Measurements from ENCODE around the gene IL17B. TPM values are rescaled to one million over a fixed set of nuclear protein-coding genes. Genes with fewer than 3 reads are reported as not detected.

Gene IL17B
- total RNA-seq, 2 experiments from 2014 or later, result not detected

DNA sequence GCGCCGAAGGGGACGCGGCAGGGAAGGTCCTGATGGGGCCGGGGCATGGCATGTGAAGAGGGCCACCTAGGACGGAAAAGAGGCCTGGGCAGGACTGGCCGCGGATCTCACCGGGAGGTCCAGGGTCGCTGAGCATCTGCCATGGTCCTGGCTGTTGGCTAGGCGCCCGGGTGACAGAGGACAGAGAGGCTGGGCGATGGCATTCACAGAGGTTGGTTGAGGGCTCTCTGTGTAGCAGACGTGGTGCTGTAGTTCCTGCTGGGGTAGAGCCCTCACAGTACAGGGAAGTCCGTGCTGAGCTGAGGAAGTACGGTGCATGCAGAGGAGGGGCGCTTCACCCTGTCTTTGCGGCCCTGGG, 20.8 kb downstream of the IL17B start:
- ChIA-PET POLR2A (interaction anchor here (0.6 to 12.6 kb wide), 11 partner anchors 14 to 1711 kb away, joined by 3 to 183 read pairs (median 3); partner anchors contain the start of gene GRPEL2), CTCF (ENCODE audit: unreplicated experiment) (interaction anchor here (0.6 to 1.1 kb wide), 5 partner anchors 9 to 94 kb away, joined by 3 to 5 read pairs (median 4); no protein-coding TSS in a partner anchor)
- Histone ChIP-seq H3K27ac (ENCODE audit: low read depth, low read length, poor library complexity, severe bottlenecking) (peak overlapping the region; percentile 53), H3K79me2 (ENCODE audit: insufficient read depth, low read depth, low read length) (peaks cover 39% of the 10 kb centered on the region; the same call in 1 of the 2 replicates), H3K36me3 (ENCODE audit: insufficient read depth, low read length) (peaks cover 34% of the 10 kb centered on the region), H2AFZ (ENCODE audit: low read length) (peak overlapping the region; percentile 61; the same call in 1 of the 2 replicates), H3K4me2 (ENCODE audit: low read length) (peak overlapping the region; percentile 72), H3K4me1 (ENCODE audit: insufficient read depth, low read length, poor library complexity, severe bottlenecking) (peaks cover 20% of the 10 kb centered on the region), H3K9me2 (ENCODE audit: insufficient read depth, low read length) (no peaks in the 10 kb centered on the region), H3K4me3 (ENCODE audit: low read depth, low read length, poor library complexity, severe bottlenecking) (peak overlapping the region; percentile 94), H3K9me3 (ENCODE audit: low read length) (no peaks in the 10 kb centered on the region), H4K20me1 (ENCODE audit: insufficient read depth, low read length) (peaks cover 3% of the 10 kb centered on the region; the same call in 1 of the 2 replicates)
- TF ChIP-seq, protein P1, sequence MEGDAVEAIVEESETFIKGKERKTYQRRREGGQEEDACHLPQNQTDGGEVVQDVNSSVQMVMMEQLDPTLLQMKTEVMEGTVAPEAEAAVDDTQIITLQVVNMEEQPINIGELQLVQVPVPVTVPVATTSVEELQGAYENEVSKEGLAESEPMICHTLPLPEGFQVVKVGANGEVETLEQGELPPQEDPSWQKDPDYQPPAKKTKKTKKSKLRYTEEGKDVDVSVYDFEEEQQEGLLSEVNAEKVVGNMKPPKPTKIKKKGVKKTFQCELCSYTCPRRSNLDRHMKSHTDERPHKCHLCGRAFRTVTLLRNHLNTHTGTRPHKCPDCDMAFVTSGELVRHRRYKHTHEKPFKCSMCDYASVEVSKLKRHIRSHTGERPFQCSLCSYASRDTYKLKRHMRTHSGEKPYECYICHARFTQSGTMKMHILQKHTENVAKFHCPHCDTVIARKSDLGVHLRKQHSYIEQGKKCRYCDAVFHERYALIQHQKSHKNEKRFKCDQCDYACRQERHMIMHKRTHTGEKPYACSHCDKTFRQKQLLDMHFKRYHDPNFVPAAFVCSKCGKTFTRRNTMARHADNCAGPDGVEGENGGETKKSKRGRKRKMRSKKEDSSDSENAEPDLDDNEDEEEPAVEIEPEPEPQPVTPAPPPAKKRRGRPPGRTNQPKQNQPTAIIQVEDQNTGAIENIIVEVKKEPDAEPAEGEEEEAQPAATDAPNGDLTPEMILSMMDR (conservative IDR thresholded peaks at IDR 0.05; ENCODE audit: low read length), result no peak
- TF ChIP-seq EZH2phosphoT487 (IDR thresholded peaks at IDR 0.05; ENCODE audit: borderline replicate concordance, low read depth, low read length), result no peak
- DNase-seq (ENCODE audit: low spot score), result peak; percentile 66
- intact Hi-C loops (cut with micrococcal nuclease; ENCODE audit: unreplicated experiment), result loop anchor here (1.0 kb wide), 1 partner anchor 13 kb away; the partner anchor contains the start of gene GRPEL2
- no TSS peak for BruUV-seq (replicated peaks)

- Histone ChIP-seq H3K79me2 (ENCODE audit: insufficient read depth, low read depth, low read length) (peaks cover 46% of the 10 kb centered on the region; the same call in 1 of the 2 replicates), H3K27ac (ENCODE audit: low read depth, low read length, poor library complexity, severe bottlenecking) (peak within 1 kb of the TSS; percentile 53), H3K4me2 (ENCODE audit: low read length) (peak within 1 kb of the TSS; percentile 73), H3K4me1 (ENCODE audit: insufficient read depth, low read length, poor library complexity, severe bottlenecking) (peaks cover 21% of the 10 kb centered on the region), H2AFZ (ENCODE audit: low read length) (peak within 1 kb of the TSS; percentile 72), H3K9me2 (ENCODE audit: insufficient read depth, low read length) (no peaks in the 10 kb centered on the region), H3K36me3 (ENCODE audit: insufficient read depth, low read length) (peaks cover 40% of the 10 kb centered on the region), H3K4me3 (ENCODE audit: low read depth, low read length, poor library complexity, severe bottlenecking) (peak within 1 kb of the TSS; percentile 94), H3K9me3 (ENCODE audit: low read length) (no peaks in the 10 kb centered on the region), H4K20me1 (ENCODE audit: insufficient read depth, low read length) (peaks cover 6% of the 10 kb centered on the region; the same call in 1 of the 2 replicates)
- intact Hi-C loops (cut with micrococcal nuclease; ENCODE audit: unreplicated experiment), result loop anchor here (1.0 kb wide), 1 partner anchor 12 kb away; the partner anchor contains the start of gene GRPEL2
- no TSS peak for BruUV-seq (replicated peaks)
- DNase-seq (ENCODE audit: low spot score), result peak; percentile 96
- TF ChIP-seq, protein P1 (conservative IDR thresholded peaks at IDR 0.05; ENCODE audit: low read length), result no peak
- no peak for TF ChIP-seq EZH2phosphoT487 (IDR thresholded peaks at IDR 0.05; ENCODE audit: borderline replicate concordance, low read depth, low read length)
- CTCF ChIA-PET (ENCODE audit: unreplicated experiment), result interaction anchor here (0.6 to 1.1 kb wide), 5 partner anchors 10 to 94 kb away, joined by 3 to 5 read pairs (median 4); no protein-coding TSS in a partner anchor
- POLR2A ChIA-PET, result interaction anchor here (0.6 to 12.6 kb wide), 15 partner anchors 10 to 1710 kb away, joined by 3 to 183 read pairs (median 3); partner anchors contain the start of gene GRPEL2
These were observed 21.5 kb downstream of the IL17B start, which contains the start of gene PCYOX1L for GRCh38 chr5:149357370-149358293. Gene PCYOX1L, plus strand, starts transcription at chr5:149358046. Its CDS starts 23 bp downstream, at chr5:149358069.

All from OCI-LY7 (cell line).